DMS 273 (cell line): ENCODE data around the gene RASSF9.

Experiments
- DNase-seq: peaks from one replicate; lab custom pipeline; 2025; ENCODE audit not compliant: unreplicated experiment; lab: John Stamatoyannopoulos, UW

Gene RASSF9

GRCh38 chr12:85821759-85822158 lies 14.4 kb downstream of the RASSF9 start:
- DNase-seq: no peak

- DNase-seq: no peak
Measured at GRCh38 chr12:85821206-85821605, 15.0 kb downstream of the RASSF9 start.

- no peak for DNase-seq
Measured at GRCh38 chr12:85820101-85820500, 16.1 kb downstream of the RASSF9 start.

- DNase-seq: no peak
Measured at GRCh38 chr12:85814741-85815140, 21.5 kb downstream of the RASSF9 start.

- no peak for DNase-seq
Measured at GRCh38 chr12:85814071-85814470, 22.1 kb downstream of the RASSF9 start.

- DNase-seq: no peak
Measured at GRCh38 chr12:85809500-85809899, 26.7 kb downstream of the RASSF9 start.

- DNase-seq: no peak
Measured at GRCh38 chr12:85807730-85808129, 28.5 kb downstream of the RASSF9 start.

GRCh38 chr12:85805654-85806053 lies 30.6 kb downstream of the RASSF9 start:
- no peak for DNase-seq

GRCh38 chr12:85804663-85805062 lies 31.5 kb downstream of the RASSF9 start:
- DNase-seq: no peak

- no peak for DNase-seq
Measured at GRCh38 chr12:85803923-85804322, 32.3 kb downstream of the RASSF9 start.

GRCh38 chr12:85803231-85803630 lies 33.0 kb downstream of the RASSF9 start:
- no peak for DNase-seq

GRCh38 chr12:85798122-85798521 lies 38.1 kb downstream of the RASSF9 start:
- DNase-seq: no peak

GRCh38 chr12:85796001-85796400 lies 40.2 kb downstream of the RASSF9 start:
- DNase-seq: no peak

GRCh38 chr12:85794531-85794930 lies 41.7 kb downstream of the RASSF9 start:
- DNase-seq: no peak

- no peak for DNase-seq
Measured at GRCh38 chr12:85784096-85784720, 52.0 kb downstream of the RASSF9 start.

- no peak for DNase-seq
Measured at GRCh38 chr12:85782711-85783110, 53.5 kb downstream of the RASSF9 start.

- peak; percentile 77 for DNase-seq
Measured at GRCh38 chr12:85781766-85782165, 54.4 kb downstream of the RASSF9 start.

- peak; percentile 6 for DNase-seq
Measured at GRCh38 chr12:85779768-85780167, 56.4 kb downstream of the RASSF9 start.

GRCh38 chr12:85775091-85775490 lies 61.1 kb downstream of the RASSF9 start:
- DNase-seq: peak; percentile 12

- DNase-seq: no peak
Measured at GRCh38 chr12:85765453-85765869, 70.7 kb downstream of the RASSF9 start.

- no peak for DNase-seq
Measured at GRCh38 chr12:85759623-85760022, 76.6 kb downstream of the RASSF9 start.

GRCh38 chr12:85759091-85759490 lies 77.1 kb downstream of the RASSF9 start:
- DNase-seq: no peak

- no peak for DNase-seq
Measured at GRCh38 chr12:85755760-85756159, 80.4 kb downstream of the RASSF9 start.
